HG03521 (cell line): ENCODE results near the gene SAP130.

Experiments used
- ATAC-seq: cut with Tn5 transposase; IDR thresholded peaks from one replicate; pipeline ENCODE4 v1.9.1; 2021; ENCODE audit warnings: mild to moderate bottlenecking, moderate library complexity; ENCODE audit not compliant: unreplicated experiment

SAP130 gene

DNA sequence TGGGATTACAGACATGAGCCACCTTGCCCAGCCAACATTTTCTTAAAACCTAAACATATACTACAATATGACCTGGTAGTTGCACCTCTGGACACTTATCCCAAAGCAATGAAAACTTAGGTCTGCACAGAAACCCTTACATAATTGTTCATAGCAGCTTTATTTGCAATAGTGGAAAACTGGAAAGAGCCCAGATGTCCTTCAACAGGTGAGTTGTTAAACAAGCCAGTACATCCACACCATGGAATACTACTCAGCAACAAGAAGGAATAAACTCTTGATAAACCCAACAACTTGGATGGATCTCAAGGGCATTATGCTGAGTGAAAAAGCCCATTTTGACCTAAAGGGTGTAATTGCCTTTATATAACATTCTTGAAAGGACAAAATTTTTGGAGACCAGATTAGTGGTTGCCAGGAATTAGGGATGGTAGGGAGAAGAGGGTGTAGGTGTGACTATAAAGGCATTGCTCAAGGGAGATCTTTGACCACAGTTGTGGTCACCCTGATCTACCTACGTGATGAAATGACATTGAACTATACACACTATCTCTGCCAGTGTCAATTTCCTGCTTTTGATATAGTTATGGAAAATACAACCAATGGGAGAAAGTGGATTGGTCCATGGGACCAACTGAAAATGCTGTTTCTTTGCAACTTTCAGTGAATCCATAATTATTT lies 130.2 kb downstream of the SAP130 start:
- ATAC-seq = no peak

DNA sequence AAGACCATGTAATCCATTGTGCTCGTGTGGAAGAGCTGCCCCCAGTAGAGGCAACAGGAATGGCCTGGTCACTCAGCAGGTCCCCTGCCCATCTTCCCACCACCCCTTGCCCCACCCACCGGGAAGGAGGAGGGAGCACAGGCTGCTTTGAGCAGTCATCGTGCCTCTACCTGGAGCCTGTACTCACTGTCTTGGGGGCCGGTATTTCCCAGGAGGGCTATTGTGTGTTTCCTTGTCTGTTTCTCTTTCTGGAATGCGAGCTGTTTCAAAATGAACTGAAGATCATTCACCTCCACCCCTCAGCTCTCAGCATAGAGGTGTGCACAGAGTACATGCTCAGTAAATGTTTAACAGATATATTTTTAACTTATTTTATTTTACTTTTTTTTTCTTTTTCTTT lies 134.4 kb downstream of the SAP130 start:
- no peak for ATAC-seq

DNA sequence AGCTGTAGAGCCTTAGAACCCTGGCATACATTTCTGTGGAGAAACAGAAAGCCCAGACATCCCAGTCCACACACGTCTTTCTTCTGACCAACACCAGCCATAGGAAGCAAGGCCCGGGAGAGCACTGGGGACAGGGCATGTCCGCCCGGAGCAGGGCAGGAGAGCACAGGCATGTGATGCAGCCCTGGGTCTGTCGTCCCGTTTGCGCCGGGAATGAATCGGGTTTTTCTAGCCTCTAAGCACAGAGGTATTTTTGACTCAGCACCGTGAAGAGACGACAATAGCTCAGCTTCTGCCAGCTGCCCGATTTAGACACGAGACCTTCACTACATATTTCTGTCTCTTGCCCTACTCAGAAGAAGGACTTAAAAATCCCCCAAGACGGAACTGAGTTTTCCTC lies 134.8 kb downstream of the SAP130 start:
- no peak for ATAC-seq

DNA sequence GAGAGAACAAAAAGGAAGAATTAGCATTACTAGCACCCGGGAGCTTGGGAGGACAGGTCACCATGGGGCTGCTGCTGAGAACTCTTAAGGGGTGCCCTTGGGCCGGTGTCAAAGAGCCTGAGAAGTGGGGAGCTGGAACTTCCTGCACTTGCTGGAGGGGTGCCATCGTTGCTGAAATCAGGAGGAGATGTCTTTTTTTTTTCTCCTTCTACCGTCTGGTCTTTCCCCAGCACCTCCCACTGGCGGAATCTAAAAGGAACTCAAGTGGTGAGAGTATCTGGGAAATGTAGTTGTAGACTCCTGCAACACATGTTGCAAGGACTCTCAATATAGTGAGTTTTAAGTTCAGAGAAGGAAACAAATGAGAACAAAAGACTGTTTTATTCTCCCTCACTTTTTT lies 136.0 kb downstream of the SAP130 start:
- ATAC-seq = no peak
